Activated T-cell treated with anti-CD3 and anti-CD28 coated beads, Interleukin-2, amount 50 U/mL, for 72 hours (primary cell): ENCODE data around the gene PAEP. TPM values are rescaled to one million over a fixed set of nuclear protein-coding genes. Genes with fewer than 3 reads are reported as not detected.
"Not testable (repeated sequence)": the region's sequence is repeated elsewhere in the genome, so short reads cannot be mapped to it uniquely, and the experiment has no call there.

Experiments
- ATAC-seq, 2 donors: fragments of 150-1000 bp; cut with Tn5 transposase; replicated peaks in 1 of 2; 2 replicates each; pipeline ENCODE4 v1.10.0; 2021; ENCODE audit warnings: moderate library complexity in 2 of 2, mild to moderate bottlenecking in 1 of 2
- DNase-seq, 2 donors: peaks; one replicate each; pipeline ENCODE4 v3.0.0; 2021 to 2022; ENCODE audit warnings: mixed read lengths in 1 of 2
- H3K27ac Mint-ChIP-seq: one replicate; pipeline ENCODE4 v1.8.0; 2022; ENCODE audit warnings: mild to moderate bottlenecking, moderate library complexity, mixed read lengths
- H3K27me3 Mint-ChIP-seq: one replicate; pipeline ENCODE4 v1.8.0; 2022; ENCODE audit warnings: low read depth, mixed read lengths
- H3K36me3 Mint-ChIP-seq, 2 donors: one replicate each; pipeline ENCODE4 v1.8.0; 2022; ENCODE audit warnings: mixed read lengths in 2 of 2, mild to moderate bottlenecking in 1 of 2; ENCODE audit not compliant: insufficient read depth in 2 of 2
- H3K4me1 Mint-ChIP-seq: one replicate; pipeline ENCODE4 v1.8.0; 2022; ENCODE audit warnings: low read depth, mixed read lengths
- H3K4me3 Mint-ChIP-seq, 2 donors: one replicate each; pipeline ENCODE4 v1.8.0; 2022; ENCODE audit warnings: mild to moderate bottlenecking in 2 of 2, mixed read lengths in 2 of 2, moderate library complexity in 2 of 2
- H3K9me3 Mint-ChIP-seq, 2 donors: one replicate each; pipeline ENCODE4 v1.8.0; 2022; ENCODE audit warnings: mixed read lengths in 2 of 2
- total RNA-seq, 2 donors: library from RNA; stranded (reverse); gene quantifications; one replicate each; pipeline ENCODE4 v1.2.3, GENCODE V29; 2022

Gene PAEP
- total RNA-seq, 2 donors from 2014 or later, result not detected

DNA sequence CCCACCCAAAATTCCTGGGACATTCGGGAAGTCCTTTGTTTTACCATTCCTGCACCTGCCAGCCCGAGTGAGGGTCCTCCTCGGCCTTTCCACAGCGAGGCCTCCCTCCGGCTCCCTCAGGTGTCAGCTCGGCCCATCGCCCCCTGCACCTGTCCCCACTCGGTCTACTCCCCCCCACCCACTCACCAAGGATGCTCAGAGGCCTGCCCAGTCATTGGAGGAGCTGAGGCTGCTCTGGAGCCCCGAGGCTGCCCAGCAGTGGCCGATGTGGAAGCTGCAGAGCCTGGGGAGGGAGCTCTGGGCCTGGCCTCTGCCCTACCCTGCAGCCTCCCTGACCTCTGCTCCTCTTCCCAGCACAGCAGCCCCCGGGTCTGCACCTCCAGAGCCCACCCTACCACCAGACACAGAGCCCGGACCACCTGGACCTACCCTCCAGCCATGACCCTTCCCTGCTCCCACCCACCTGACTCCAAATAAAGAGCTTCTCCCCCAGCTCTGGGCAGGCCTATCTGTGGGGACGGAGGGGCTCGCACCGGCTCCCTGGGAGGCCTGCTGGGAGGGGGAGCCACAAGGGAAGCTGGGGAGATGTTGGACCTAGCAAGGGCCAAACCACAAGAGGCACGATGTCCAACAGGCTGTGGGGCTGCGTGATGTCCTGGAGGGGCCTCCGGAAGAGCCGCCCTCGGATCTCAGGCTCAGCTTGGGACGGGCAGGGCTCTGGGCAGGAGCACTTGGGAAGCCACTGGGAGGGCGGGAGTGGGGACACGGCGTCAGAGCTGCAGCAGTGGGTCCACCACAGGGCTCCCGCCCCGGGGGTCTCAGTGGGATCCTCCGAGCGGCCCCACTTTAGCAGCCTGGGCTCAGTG, 11.8 kb upstream of the PAEP start:
- not testable (repeated sequence) for H3K27me3 Mint-ChIP-seq, H3K4me1 Mint-ChIP-seq, H3K36me3 Mint-ChIP-seq, H3K9me3 Mint-ChIP-seq, H3K27ac Mint-ChIP-seq, DNase-seq, ATAC-seq, H3K4me3 Mint-ChIP-seq

DNA sequence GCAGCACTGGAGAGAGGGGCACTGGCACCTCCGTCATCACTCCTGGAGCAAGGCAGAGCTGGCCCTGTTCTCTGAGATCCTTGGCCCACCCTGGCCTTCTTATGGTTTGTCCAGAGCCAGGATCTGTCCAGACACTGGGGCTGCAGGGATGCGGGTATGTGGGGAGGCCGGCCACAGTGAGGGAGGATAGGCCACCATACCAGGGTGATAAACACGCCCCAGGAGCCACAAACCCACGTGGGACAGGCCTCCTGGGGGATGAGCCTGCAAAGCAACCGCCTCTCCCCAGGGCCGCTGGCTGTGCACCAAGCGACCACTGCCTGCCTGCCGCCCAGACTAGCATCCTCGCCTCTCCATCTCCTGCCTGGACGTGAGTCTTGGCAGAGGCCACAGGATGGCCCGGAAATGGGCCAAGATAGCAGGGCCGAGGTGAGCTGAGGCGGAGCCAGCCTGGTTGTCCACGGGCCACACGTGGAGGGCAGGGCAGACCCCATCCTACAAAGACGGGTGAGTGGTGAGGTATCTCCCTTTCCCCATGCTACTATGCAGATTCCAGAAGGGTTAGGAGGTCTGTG, 11.1 kb upstream of the PAEP start:
- Mint-ChIP-seq H3K36me3 (no peaks in the 10 kb centered on the region), H3K4me1 (no peaks in the 10 kb centered on the region), H3K4me3 (no peak overlapping the region), H3K9me3 (no peaks in the 10 kb centered on the region), H3K27ac (no peak overlapping the region), H3K27me3 (no peaks in the 10 kb centered on the region)
- ATAC-seq, result no peak
- no peak for DNase-seq

DNA sequence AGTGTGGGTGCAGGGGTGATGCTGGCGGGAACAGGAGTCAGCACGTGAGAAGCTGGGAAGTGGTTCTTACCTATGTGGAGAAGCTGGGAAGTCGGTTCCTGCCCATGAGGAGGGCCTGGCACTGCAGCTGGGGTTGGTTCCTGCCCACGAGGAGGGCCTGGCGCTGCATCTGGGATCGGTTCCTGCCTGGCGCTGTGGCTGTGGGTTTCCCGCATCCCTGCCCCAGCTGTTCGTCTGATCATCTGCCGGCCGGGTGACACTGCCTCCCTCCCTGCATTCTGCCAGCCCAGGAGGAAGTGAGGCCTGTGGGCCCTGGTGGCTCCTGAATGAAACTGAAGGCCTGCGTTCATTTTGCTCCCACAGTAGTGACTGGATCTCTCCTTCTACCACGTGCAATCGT, 10.5 kb upstream of the PAEP start:
- Mint-ChIP-seq H3K9me3 (no peaks in the 10 kb centered on the region), H3K36me3 (no peaks in the 10 kb centered on the region), H3K4me3 (no peak overlapping the region), H3K27me3 (peaks cover 4% of the 10 kb centered on the region), H3K27ac (no peak overlapping the region), H3K4me1 (no peaks in the 10 kb centered on the region)
- ATAC-seq (no peak), DNase-seq (no peak)

DNA sequence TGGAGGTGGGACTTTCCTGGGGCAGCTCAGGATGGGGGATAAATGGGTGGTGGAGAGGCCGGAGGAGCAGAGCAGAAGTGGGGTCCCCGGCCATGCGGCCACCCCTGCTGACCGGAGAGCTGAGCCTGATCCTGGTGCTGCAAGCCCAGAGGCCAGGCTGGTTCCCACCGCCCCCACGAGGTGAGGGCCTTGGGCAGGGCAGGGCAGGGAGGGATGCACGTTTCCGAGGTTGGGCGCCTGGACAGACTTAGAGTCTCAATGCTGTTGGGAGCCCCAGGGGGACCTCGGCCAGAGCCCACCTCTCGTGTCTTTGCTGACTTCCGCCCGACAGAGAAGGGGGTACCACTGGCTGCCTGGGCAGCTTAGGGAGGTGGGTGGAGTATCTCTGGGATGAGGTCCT, 10.1 kb upstream of the PAEP start:
- Mint-ChIP-seq H3K9me3 (no peaks in the 10 kb centered on the region), H3K4me3 (no peak overlapping the region), H3K4me1 (no peaks in the 10 kb centered on the region), H3K27ac (no peak overlapping the region), H3K36me3 (no peaks in the 10 kb centered on the region), H3K27me3 (peaks cover 6% of the 10 kb centered on the region)
- no peak for ATAC-seq
- DNase-seq, result no peak

DNA sequence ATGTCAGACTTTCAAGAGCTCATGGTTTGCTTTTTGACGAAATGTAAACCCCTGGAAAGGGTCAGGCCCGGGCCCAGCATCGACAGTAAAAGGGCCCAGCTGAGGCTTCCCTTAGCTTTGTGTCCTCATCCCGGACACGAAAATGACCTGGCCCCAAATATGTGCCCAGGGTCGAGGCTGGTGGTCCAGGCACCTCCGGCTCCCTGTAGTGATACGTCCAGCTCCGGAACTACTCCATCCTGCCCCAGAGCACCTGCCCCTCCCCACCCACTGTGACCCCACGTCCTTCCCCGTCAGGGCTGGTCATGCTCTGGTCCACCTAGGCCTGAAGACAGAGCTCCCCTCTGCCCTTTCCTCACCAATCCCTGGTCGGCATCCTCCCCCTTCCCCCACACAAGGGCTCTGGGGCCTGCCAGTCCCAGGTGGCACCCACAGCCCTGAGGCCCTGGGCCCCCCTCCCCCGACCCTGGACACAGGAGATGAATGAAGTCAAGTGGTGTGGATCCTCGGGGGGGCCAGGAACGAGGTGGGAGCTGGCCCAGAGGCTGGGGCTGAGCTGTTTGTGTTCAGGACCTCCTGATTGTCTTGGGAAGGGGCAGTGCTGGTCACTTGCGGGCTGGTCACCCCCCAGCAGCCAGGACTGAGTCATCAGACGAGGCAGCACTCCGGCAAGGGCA, 9.4 kb upstream of the PAEP start:
- no peak for ATAC-seq
- H3K4me1 Mint-ChIP-seq, result no peaks in the 10 kb centered on the region
- H3K4me3 Mint-ChIP-seq, result no peak overlapping the region
- H3K36me3 Mint-ChIP-seq, result no peaks in the 10 kb centered on the region
- H3K27me3 Mint-ChIP-seq, result peaks cover 6% of the 10 kb centered on the region
- no peaks in the 10 kb centered on the region for H3K9me3 Mint-ChIP-seq
- DNase-seq, result no peak
- no peak overlapping the region for H3K27ac Mint-ChIP-seq

DNA sequence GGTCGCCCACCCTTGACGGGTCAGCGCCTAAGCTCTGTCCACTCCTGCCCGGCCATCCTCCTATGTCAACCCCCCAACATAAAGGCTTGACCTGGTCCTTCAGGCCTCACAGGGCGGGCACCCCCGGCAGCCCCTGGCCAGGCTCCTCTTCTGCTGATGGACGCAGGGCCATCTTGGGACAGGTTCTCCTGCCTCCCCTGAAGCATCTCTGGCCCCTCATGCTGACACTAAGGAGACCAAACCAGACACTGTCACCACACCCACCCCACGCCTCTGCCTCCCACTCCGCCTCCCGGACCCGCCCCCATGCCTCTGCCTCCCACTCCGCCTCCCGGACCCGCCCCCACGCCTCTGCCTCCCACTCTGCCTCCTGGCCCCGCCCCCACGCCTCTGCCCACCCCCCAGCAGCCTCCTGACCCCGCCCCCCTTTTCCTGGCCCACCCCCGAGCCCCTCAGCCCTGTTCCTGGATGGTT, 8.8 kb upstream of the PAEP start:
- H3K36me3 Mint-ChIP-seq, result no peaks in the 10 kb centered on the region
- H3K4me3 Mint-ChIP-seq, result no peak overlapping the region
- no peak overlapping the region for H3K27ac Mint-ChIP-seq
- no peaks in the 10 kb centered on the region for H3K4me1 Mint-ChIP-seq
- no peaks in the 10 kb centered on the region for H3K9me3 Mint-ChIP-seq
- DNase-seq (no peak), ATAC-seq (no peak)
- peaks cover 6% of the 10 kb centered on the region for H3K27me3 Mint-ChIP-seq

DNA sequence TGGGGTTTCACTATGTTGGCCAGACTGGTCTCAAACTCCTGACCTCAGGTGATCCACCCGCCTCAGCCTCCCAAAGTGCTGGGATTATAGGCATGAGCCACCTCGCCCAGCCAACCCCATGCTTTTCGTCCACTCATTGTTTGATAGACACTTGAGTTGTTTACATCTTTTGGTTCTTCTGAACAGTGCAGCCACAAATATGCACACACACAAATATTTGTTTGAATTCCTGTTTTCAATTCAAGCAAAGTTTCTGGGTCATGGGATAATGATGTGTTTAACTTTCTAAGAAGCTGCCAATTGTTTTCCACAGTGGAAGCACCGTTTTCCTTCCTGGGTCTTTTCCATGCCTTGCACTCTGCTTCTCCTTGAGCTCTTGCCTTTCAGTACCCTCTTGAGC, 6.8 kb upstream of the PAEP start:
- Mint-ChIP-seq H3K27me3 (peaks cover 6% of the 10 kb centered on the region), H3K4me1 (no peaks in the 10 kb centered on the region), H3K9me3 (no peaks in the 10 kb centered on the region), H3K36me3 (no peaks in the 10 kb centered on the region), H3K4me3 (no peak overlapping the region), H3K27ac (no peak overlapping the region)
- ATAC-seq (no peak), DNase-seq (no peak)

DNA sequence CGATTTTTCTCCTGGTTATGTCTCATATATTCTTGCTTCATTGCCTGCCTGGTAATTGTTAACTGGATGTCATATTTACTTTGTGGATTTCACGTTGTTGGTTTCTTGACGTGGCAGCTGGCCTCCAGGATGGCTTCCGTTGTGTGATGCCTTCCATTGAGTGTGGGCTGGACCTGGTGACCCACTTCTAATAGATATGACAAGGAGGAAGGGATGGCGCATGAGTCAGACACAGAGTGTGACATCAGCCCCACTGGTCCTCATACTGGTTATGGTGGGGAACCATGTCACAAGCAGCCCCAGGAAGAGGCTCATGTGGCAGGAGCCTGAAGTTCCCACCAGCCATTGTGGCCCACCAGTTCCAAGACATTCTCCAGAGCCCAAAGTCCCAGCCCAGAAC, 6.4 kb upstream of the PAEP start:
- Mint-ChIP-seq H3K27ac (no peak overlapping the region), H3K9me3 (no peaks in the 10 kb centered on the region), H3K36me3 (no peaks in the 10 kb centered on the region), H3K27me3 (peaks cover 6% of the 10 kb centered on the region), H3K4me1 (no peaks in the 10 kb centered on the region), H3K4me3 (no peak overlapping the region)
- DNase-seq (no peak), ATAC-seq (no peak)

DNA sequence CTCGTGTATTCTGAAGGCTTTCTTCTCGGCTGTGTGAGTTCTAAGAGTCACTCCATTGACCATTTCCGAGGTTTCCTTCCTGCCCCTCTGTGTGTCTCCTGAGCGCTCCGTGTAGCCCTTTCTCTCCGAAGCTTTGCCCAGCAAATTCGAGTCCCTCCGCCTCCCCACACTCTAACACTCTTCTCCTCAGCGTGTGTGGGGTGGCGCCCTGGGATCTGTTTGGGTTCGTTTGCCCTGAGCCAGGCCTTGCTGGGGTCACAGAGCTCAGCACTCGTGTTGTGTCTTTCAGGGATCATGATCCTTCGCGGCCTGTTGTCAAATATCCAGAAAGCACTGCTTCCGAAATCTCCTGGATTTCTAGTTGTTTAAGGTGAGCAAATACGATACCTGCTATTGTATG, 5.6 kb upstream of the PAEP start:
- no peak for DNase-seq

DNA sequence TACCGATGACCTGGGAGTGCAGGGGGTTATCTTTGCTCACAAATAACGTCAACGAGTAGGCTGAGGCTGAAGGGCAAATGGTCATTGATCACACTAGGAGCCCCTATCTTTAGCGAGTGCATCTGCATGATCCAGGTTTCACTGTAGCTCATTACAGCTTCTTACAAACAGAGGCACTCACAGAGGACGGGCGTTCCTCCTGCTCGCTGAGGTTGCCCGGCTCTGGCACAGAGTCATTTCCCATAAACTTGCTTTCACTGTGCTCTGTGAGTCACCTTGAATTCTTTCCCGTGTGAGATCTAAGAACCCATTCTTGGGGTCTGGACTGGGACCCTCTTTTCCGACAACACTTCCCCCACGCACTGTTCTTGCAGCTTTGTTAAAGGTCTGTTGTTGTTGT, 1.9 kb upstream of the PAEP start:
- ATAC-seq, result no peak
- DNase-seq, result no peak
- H3K4me1 Mint-ChIP-seq, result no peaks in the 10 kb centered on the region
- H3K4me3 Mint-ChIP-seq, result no peak overlapping the region
- H3K27ac Mint-ChIP-seq, result no peak overlapping the region
- H3K27me3 Mint-ChIP-seq, result peaks cover 12% of the 10 kb centered on the region
- no peaks in the 10 kb centered on the region for H3K36me3 Mint-ChIP-seq
- no peaks in the 10 kb centered on the region for H3K9me3 Mint-ChIP-seq

More for the DNA sequence above, 5.6 kb upstream of the PAEP start:
- Mint-ChIP-seq H3K4me3 (no peak overlapping the region), H3K9me3 (no peaks in the 10 kb centered on the region), H3K27me3 (peaks cover 6% of the 10 kb centered on the region), H3K4me1 (no peaks in the 10 kb centered on the region), H3K27ac (no peak overlapping the region), H3K36me3 (no peaks in the 10 kb centered on the region)
- no peak for ATAC-seq

DNA sequence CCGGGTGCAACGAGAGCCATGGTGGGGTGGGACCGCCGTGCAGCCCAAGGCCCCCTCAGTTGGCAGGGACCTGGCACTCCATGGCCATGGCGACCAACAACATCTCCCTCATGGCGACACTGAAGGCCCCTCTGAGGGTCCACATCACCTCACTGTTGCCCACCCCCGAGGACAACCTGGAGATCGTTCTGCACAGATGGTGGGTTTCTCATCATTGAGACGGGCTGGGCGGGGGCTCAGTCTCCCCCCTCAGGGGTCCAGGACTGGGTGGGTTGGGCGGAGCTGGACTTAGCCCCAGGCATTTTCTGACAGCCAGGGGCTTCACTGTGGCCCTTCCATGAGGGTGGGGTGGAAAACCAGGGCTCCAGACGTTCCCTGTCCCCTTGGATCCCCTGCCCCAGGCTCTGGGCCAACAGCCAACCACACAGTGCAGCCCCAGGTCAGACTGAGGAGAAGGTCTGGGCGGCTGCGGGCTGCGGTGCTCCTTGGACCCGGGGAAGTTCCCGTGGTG, 734 bp downstream of the PAEP start:
- ATAC-seq (no peak), DNase-seq (no peak)
- H3K36me3 Mint-ChIP-seq, result no peaks in the 10 kb centered on the region

DNA sequence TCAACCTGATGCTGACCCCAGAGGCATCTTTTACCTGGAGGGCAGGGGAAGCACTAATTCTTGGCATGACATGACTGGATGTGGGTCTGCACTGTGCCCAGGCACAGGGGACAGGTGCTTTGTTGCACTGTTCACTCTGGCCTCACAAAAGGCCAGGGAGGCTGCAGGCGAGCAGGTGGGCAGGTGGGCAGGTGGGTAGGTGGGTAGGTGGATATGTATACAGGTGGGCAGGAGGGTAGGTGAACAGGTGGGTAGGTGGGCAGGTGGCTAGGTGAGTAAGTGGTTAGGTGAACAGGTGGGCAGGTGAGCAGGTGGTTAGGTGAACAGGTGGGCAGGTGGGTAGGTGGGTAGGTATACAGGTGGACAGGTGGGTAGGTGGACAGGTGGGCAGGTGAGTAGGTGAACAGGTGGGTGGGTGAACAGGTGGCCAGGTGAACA, 1.5 kb downstream of the PAEP start:
- Mint-ChIP-seq H3K27ac (no peak overlapping the region), H3K27me3 (peaks cover 7% of the 10 kb centered on the region)

More for the DNA sequence above, 734 bp downstream of the PAEP start:
- Mint-ChIP-seq H3K9me3 (no peaks in the 10 kb centered on the region), H3K4me3 (no peak overlapping the region), H3K27ac (no peak overlapping the region), H3K27me3 (peaks cover 7% of the 10 kb centered on the region), H3K4me1 (no peaks in the 10 kb centered on the region)

DNA sequence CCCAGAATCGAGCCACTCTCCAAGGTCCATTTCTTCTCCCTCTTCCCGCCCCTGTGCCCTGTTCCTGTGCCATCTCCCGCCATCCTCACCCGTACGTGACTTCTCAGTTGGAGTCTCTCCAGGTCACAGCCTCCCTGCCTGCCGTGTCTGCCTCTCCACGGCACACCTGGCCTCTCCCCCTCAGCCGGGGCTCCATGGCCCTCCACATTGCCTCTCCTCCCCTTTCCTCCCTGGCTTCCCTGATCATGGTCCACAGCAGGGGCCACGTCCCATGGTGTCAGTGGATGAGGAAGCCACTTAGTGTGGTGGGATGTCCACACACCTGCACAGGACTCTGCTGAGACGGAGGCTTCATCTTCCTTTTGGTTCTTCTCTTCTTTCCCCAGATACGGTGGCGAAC, 2.3 kb downstream of the PAEP start:
- H3K36me3 Mint-ChIP-seq, result no peaks in the 10 kb centered on the region
- no peaks in the 10 kb centered on the region for H3K4me1 Mint-ChIP-seq
- no peak overlapping the region for H3K27ac Mint-ChIP-seq
- peaks cover 7% of the 10 kb centered on the region for H3K27me3 Mint-ChIP-seq
- DNase-seq (no peak), ATAC-seq (no peak)
- H3K4me3 Mint-ChIP-seq, result no peak overlapping the region
- no peaks in the 10 kb centered on the region for H3K9me3 Mint-ChIP-seq

More for the DNA sequence above, 1.5 kb downstream of the PAEP start:
- Mint-ChIP-seq H3K9me3 (no peaks in the 10 kb centered on the region), H3K4me1 (no peaks in the 10 kb centered on the region), H3K36me3 (no peaks in the 10 kb centered on the region), H3K4me3 (no peak overlapping the region)
- no peak for ATAC-seq
- DNase-seq, result no peak
